Stimulated activated effector memory CD8-positive, alpha-beta T cell treated with anti-CD3 and anti-CD28 coated beads, Interleukin-12 subunit alpha, Interleukin-12 subunit beta, amount 100 ng/mL, for 72 hours (primary cell): Measurements from ENCODE around the gene JMJD1C.
"Not testable (repeated sequence)": the region's sequence is repeated elsewhere in the genome, so short reads cannot be mapped to it uniquely, and the experiment has no call there.

Source experiments
- ATAC-seq: fragments of 150-1000 bp; cut with Tn5 transposase; 2 replicates; pipeline ENCODE4 v1.10.0; 2021
- DNase-seq, 2 donors: peaks; one replicate each; pipeline ENCODE4 v3.0.0; 2021 to 2022; ENCODE audit warnings: low spot score in 2 of 2
- H3K27ac Mint-ChIP-seq: one replicate; pipeline ENCODE4 v1.8.0; 2022; ENCODE audit warnings: mild to moderate bottlenecking, mixed read lengths
- H3K36me3 Mint-ChIP-seq: one replicate; pipeline ENCODE4 v1.8.0; 2022; ENCODE audit warnings: mild to moderate bottlenecking, mixed read lengths
- H3K4me1 Mint-ChIP-seq: one replicate; pipeline ENCODE4 v1.8.0; 2022; ENCODE audit warnings: mixed read lengths
- H3K4me3 Mint-ChIP-seq: one replicate; pipeline ENCODE4 v1.8.0; 2022; ENCODE audit warnings: mild to moderate bottlenecking, mixed read lengths
- H3K9me3 Mint-ChIP-seq: one replicate; pipeline ENCODE4 v1.8.0; 2022; ENCODE audit warnings: mixed read lengths

The JMJD1C gene

DNA sequence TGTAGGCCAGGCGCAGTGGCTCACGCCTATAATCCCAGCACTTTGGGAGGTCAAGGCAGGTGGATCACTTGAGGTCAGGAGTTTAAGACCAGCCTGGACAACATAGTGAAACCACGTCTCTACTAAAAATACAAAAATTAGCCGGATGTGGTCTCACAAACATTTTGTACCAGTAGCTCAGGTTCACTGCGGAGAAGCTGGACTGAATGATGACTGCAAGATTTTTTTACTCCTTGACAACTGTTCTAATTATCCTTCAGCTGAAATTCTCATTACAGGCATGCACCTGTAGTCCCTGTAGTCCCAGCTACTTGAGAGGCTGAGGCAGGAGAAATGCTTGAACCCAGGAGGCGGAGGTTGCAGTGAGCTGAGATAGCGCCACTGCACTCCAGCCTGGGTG lies 126.1 kb downstream of the JMJD1C start:
- not testable (repeated sequence) for ATAC-seq, H3K4me3 Mint-ChIP-seq, H3K9me3 Mint-ChIP-seq, H3K27ac Mint-ChIP-seq, DNase-seq, H3K36me3 Mint-ChIP-seq, H3K4me1 Mint-ChIP-seq

DNA sequence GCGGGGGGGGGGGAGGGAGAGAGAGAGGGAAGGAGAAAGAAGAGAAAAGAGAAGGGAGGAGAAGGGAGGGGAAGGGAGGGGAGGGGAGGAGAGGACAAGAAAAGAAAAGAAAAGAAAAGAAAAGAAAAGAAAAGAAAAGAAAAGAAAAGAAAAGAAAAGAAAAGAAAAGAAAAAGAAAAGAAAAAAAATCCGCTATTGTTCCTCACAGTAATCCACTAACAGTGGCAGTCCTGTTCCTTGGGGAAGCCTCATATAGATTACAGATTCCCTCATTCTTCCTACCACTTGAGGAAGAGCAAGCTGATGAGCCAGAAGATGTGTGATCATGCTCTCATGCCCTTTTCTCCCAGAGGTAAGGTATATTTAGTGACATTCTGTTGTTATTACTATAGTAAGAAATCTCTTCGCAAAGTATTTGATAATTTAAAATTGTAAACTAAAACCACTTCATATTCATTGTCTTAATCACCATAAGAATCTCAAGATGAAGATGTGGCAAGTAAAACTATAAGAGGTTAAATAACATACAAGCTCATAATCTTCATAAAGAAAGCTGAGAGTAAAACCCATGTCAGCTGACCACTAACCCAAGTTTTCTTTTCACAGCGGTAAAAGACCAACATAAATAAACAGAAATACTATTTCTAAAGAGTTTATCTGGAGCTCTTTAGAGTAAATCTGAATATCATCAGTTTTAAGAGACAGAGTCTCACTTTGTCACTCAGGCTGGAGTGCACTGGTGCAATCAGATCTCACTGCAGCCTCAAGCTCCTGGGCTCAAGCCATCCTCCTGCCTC lies 128.1 kb downstream of the JMJD1C start:
- DNase-seq (no peak), ATAC-seq (no peak)
- Mint-ChIP-seq H3K27ac (no peak overlapping the region), H3K4me1 (no peaks in the 10 kb centered on the region), H3K4me3 (no peak overlapping the region), H3K36me3 (no peaks in the 10 kb centered on the region), H3K9me3 (no peaks in the 10 kb centered on the region)

DNA sequence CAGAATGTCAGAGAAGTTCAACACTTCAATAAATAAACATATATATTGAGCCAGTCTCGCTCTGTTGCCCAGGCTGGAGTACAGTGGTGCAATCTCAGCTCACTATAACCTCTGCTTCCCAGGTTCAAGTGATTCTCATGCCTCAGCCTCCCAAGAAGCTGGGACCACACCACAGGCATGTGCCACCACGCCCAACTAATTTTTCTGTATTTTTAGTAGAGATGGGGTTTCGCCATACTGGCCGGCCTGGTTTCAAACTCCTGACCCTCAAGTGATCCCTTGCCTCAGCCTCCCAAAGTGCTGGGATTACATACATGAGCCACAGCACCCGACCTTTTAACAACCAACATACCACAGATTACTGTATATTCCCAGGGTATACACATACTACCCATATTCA lies 134.2 kb downstream of the JMJD1C start:
- no peaks in the 10 kb centered on the region for H3K4me1 Mint-ChIP-seq
- ATAC-seq, result no peak
- H3K4me3 Mint-ChIP-seq, result no peak overlapping the region
- H3K9me3 Mint-ChIP-seq, result no peaks in the 10 kb centered on the region
- H3K27ac Mint-ChIP-seq, result no peak overlapping the region
- no peak for DNase-seq
- no peaks in the 10 kb centered on the region for H3K36me3 Mint-ChIP-seq

DNA sequence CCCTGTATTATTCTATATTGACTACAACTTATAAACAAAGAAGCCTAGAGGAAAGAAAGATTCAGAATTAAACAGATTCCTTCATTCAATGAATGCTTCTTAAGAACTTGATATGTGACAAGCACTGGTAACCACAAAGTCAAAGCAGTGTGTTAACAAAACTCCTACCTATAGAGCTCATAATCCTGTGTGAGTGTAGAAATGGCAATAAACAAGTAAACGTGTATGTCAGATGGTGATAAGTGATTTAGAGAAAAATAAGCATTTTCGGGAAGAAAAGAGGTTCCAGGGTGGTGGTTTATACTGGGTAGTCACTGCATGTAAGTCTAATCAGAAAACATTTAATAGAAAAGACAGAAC lies 141.3 kb downstream of the JMJD1C start:
- ATAC-seq, result no peak
- Mint-ChIP-seq H3K4me1 (no peaks in the 10 kb centered on the region), H3K36me3 (no peaks in the 10 kb centered on the region), H3K9me3 (no peaks in the 10 kb centered on the region), H3K27ac (no peak overlapping the region), H3K4me3 (no peak overlapping the region)
- no peak for DNase-seq

DNA sequence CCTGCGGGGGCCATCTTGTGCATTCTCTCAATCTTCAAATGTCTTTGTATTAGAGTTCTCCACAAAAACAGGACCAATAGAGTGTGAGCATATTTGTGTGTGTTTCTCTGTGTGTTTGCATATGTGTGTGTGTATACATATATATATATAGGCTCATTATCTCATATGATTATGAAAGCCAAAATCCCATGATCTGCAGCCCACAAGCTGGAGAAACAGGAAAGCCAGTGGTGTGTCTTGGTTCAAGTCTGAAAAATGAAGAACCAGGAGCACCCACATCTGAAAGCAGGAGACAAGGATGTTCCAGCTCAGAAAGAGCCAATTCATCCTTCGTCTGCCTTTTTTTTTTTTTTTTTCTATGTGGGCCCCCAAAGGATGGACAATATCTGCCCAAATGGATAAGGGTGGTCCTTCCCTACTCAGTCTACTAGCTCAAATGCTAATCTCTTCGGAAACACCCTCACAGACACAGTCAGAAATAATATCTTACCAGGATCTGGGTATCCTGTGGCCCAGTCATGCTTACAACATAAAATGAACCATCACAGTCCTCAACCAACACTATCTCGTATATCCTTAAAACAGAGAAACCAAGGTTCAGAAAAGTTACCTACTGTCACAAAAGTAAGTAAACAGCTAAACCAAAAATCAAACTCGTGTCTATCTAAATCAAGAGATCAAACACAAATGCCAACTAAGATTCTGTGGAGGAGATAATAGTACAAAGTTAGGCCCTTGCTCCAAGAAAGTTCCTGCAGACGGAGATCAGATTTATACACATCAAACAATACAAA lies 141.9 kb downstream of the JMJD1C start:
- ATAC-seq (no peak), DNase-seq (no peak)
- H3K36me3 Mint-ChIP-seq, result no peaks in the 10 kb centered on the region
- H3K4me1 Mint-ChIP-seq, result no peaks in the 10 kb centered on the region
- no peaks in the 10 kb centered on the region for H3K9me3 Mint-ChIP-seq
- no peak overlapping the region for H3K4me3 Mint-ChIP-seq
- H3K27ac Mint-ChIP-seq, result no peak overlapping the region

DNA sequence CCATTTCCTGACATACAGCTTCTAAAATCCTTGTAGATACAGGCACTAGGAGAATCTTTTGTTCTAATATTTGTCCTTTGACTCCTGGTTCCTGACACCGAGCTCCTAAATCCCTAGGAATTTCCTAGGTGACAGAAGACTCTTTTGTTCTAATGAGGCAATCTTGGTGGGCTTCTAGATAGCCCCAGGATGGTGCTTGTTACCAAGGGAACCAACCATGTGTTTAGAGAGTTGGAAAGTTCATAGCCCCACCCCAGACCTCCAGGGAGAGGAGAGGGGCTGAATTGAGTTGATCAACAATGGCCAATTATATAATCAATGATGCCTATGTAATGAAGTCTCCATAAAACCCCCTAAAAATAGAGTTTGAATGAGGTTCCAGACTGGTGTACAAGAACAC lies 145.1 kb downstream of the JMJD1C start:
- no peak for DNase-seq
- no peaks in the 10 kb centered on the region for H3K4me1 Mint-ChIP-seq
- H3K4me3 Mint-ChIP-seq, result no peak overlapping the region
- H3K9me3 Mint-ChIP-seq, result no peaks in the 10 kb centered on the region
- no peaks in the 10 kb centered on the region for H3K36me3 Mint-ChIP-seq
- H3K27ac Mint-ChIP-seq, result no peak overlapping the region
- ATAC-seq, result no peak

DNA sequence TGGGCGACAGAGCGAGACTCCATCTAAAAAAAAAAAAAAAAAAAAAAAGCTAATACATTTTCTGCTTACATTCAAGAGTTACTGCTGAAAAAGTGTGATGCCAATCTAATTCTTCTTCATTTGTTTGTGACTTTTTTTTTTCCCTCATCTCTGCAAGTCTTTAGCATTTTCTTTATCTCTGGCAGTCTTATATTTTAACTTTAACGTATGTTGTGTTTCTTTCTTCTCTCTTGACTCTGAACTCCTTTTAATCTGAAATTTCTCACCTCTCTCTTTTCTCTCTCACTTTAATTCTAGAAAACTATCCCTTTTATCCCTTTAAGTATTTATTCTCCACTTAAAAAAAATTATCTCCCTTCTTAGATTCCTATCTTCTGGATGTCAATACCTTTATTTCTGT lies 146.5 kb downstream of the JMJD1C start:
- no peaks in the 10 kb centered on the region for H3K36me3 Mint-ChIP-seq
- DNase-seq, result no peak

DNA sequence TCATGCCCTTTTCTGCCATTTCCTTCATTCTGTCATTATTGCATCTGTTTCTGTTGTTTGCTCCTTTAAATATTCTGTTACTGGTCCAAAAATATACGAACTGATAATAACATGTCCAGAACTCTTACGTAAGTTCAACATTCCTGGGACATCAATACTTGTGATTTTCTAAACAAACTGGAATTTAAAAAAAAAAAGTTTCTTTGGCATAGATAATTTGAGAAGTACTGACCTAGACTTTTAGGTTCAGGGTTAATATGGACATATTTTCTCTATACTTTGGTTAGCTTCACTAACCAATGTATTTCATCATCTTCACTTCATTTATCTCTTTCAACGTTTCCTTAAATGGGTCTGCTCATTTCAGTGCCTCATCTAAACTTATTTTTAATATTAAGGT lies 147.3 kb downstream of the JMJD1C start:
- Mint-ChIP-seq H3K36me3 (no peaks in the 10 kb centered on the region), H3K9me3 (no peaks in the 10 kb centered on the region), H3K4me1 (no peaks in the 10 kb centered on the region), H3K27ac (no peak overlapping the region), H3K4me3 (no peak overlapping the region)
- no peak for ATAC-seq
- no peak for DNase-seq

More for the DNA sequence above, 146.5 kb downstream of the JMJD1C start:
- no peaks in the 10 kb centered on the region for H3K4me1 Mint-ChIP-seq
- no peaks in the 10 kb centered on the region for H3K9me3 Mint-ChIP-seq
- ATAC-seq, result no peak
- H3K4me3 Mint-ChIP-seq, result no peak overlapping the region
- H3K27ac Mint-ChIP-seq, result no peak overlapping the region

DNA sequence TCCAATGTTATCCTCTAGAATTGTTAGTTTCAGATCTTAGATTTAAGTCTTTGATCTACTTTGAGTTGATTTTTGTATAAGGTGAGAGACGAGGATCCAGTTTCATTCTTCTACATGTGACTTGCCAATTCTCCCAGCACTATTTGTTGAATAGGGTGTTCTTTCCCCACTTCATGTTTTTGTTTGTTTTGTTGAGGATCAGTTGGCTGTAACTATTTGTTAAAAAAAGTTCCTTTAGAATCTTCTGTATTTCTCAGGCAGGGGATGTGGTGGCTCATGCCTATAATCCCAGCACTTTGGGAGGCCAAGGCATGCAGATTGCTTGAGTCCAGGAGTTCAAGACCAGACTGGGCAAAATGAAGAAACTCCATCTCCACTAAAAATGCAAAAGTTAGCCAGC lies 151.8 kb downstream of the JMJD1C start:
- Mint-ChIP-seq H3K9me3 (no peaks in the 10 kb centered on the region), H3K4me3 (no peak overlapping the region), H3K27ac (peak overlapping the region; percentile 20), H3K4me1 (peaks cover under 1% of the 10 kb centered on the region), H3K36me3 (no peaks in the 10 kb centered on the region)
- no peak for DNase-seq
- ATAC-seq, result no peak

DNA sequence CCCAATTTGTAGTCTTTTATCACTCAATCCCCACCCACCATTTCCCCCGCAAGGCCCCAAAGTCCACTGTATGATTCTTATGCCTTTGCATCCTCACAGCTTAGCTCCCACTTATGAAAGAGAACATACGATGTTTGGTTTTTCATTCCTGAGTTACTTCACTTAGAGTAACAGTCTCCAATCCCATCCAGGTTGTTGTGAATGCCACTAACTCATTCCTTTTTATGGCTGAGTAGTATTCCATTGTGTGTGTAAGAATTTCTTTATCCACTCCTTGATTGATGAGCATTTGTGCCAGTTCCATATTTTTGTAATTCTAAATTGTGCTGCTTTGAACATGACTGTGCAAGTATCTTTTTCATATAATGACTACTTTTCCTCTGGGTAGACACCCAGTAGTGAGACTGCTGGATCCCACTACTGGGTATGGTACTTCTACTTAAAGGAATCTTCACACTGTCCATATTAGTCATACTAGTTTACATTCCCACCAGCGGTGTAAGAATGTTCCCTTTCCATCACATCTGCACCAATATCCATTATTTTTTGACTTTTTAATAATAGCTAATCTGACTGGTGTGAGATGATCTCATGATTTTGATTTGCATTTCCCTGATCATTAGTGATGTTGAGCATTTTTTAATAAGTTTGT lies 152.6 kb downstream of the JMJD1C start:
- ATAC-seq (no peak), DNase-seq (no peak)
- no peaks in the 10 kb centered on the region for H3K9me3 Mint-ChIP-seq
- H3K4me3 Mint-ChIP-seq, result no peak overlapping the region
- peaks cover 9% of the 10 kb centered on the region for H3K4me1 Mint-ChIP-seq
- no peaks in the 10 kb centered on the region for H3K36me3 Mint-ChIP-seq
- H3K27ac Mint-ChIP-seq, result no peak overlapping the region

DNA sequence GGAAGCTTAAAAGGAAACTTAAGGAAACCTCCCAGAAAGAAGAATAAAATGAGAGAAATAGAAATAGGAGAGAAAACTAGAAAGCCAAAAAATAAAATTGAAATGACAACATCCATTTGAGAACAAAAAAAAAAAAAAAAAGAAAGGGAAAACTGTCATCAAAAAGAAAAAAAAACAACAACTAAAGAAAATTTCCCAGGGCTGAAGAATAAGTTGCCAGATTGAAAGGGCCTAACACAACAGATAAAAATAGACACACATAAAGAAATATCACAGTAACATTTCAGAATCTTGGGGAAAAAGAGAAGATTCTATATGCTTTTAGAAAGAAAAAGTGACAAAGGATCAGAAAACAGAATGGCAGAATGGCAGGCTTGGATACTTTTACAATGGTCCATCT lies 157.1 kb downstream of the JMJD1C start:
- H3K4me1 Mint-ChIP-seq, result peaks cover 9% of the 10 kb centered on the region
- H3K27ac Mint-ChIP-seq, result peak overlapping the region; percentile 17
- ATAC-seq, result no peak
- H3K4me3 Mint-ChIP-seq, result no peak overlapping the region
- no peaks in the 10 kb centered on the region for H3K36me3 Mint-ChIP-seq
- DNase-seq, result no peak
- no peaks in the 10 kb centered on the region for H3K9me3 Mint-ChIP-seq

DNA sequence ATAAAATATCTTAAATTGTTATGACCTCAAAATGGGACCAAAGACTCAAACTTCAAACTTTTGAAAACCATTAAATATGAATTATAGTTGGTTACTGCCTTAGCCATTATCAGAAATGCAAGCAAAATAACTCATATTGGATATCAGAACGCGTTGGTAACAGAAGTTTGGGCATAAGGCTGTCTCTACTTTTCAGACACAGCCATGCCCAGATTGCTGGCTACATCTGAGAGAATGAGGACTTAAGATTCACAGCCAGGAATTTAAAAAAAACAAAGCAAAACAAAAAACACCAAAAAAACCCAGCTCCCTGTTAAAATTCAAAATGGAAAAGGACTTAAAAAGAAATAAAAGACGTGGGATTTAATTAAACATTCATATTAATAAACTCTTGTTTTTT lies 161.6 kb downstream of the JMJD1C start:
- H3K36me3 Mint-ChIP-seq, result no peaks in the 10 kb centered on the region
- no peaks in the 10 kb centered on the region for H3K9me3 Mint-ChIP-seq
- no peak overlapping the region for H3K27ac Mint-ChIP-seq
- DNase-seq (no peak), ATAC-seq (no peak)
- H3K4me3 Mint-ChIP-seq, result no peak overlapping the region
- H3K4me1 Mint-ChIP-seq, result peaks cover 9% of the 10 kb centered on the region

DNA sequence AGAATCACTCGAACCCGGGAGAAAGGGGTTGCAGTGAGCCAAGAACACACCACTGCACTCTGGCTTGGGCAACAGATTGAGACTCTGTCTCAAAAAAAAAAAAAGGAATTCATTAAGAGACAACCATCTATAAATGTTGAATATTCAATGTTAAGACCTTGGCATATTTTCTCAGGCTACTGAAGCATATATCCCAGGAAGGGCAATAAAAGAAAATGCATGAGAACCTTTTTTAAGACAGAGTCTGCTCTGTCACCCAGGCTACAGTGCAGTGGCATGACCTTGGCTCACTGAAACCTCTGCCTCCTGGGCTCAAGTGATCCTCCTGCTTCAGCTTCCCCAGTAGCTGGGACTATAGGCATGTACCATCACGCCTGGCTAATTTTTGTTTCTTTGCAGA lies 165.0 kb downstream of the JMJD1C start:
- ATAC-seq (no peak), DNase-seq (no peak)
- H3K27ac Mint-ChIP-seq, result no peak overlapping the region
- H3K9me3 Mint-ChIP-seq, result no peaks in the 10 kb centered on the region
- no peak overlapping the region for H3K4me3 Mint-ChIP-seq
- no peaks in the 10 kb centered on the region for H3K36me3 Mint-ChIP-seq
- H3K4me1 Mint-ChIP-seq, result no peaks in the 10 kb centered on the region

DNA sequence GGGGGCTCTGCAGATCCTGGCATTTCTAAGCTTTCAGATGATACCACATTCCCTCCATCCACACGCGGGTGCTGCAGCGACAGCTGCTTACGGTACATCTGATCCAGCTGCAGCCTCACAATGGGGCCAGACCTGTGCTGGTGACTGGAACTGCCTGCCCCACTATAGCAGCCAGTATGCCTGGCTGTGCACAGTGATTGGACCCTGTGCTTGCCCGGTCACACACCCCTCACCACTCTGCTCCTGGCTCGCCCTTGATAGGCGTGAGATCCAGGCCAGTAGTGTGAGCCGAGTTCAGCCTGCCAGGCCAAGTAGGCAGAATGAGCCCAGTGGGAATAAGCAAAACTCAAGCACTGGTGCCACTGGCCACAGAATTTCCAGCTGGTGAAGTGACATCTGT lies 167.8 kb downstream of the JMJD1C start:
- H3K36me3 Mint-ChIP-seq, result no peaks in the 10 kb centered on the region
- H3K9me3 Mint-ChIP-seq, result no peaks in the 10 kb centered on the region
- H3K27ac Mint-ChIP-seq, result no peak overlapping the region
- H3K4me3 Mint-ChIP-seq, result no peak overlapping the region
- DNase-seq (no peak), ATAC-seq (no peak)
- no peaks in the 10 kb centered on the region for H3K4me1 Mint-ChIP-seq

DNA sequence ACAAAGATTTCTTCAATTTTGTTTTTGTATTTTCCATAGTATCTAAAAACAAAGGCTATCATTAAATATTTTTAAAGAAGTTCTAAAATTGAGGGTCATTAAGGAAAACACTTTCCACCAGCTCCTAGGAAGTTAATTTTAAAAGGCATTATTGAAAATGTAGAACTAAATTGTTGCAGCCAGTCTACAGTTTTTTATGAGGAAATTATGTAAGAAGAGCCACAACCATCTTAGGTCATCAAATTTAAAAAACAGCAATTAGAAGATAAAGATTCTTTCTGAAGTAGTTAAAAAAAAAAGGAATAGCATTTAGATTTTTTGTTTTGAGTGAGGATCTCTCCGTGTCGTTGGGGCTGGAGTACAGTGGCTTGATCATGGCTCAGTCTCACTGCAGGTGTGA lies 171.0 kb downstream of the JMJD1C start:
- H3K9me3 Mint-ChIP-seq, result no peaks in the 10 kb centered on the region
- H3K4me3 Mint-ChIP-seq, result no peak overlapping the region
- no peaks in the 10 kb centered on the region for H3K36me3 Mint-ChIP-seq
- ATAC-seq, result no peak
- no peak overlapping the region for H3K27ac Mint-ChIP-seq
- no peak for DNase-seq
- H3K4me1 Mint-ChIP-seq, result no peaks in the 10 kb centered on the region

DNA sequence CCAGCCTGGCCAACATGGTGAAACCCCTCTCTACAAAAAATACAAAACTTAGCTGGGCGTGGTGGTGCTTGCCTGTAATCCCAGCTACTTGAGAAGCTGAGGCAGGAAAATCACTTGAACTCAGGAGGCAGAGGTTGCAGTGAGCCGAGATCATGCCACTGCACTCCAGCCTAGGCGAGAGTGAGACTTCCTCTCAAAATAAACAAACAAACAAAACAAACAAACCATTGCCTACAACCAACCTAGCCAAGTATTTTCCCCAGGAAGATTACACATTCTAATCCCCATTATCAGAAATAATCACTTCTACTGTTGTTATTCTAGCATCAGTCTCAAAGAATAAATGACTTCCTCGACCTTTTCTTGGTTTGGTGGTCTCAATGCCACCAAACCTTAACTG lies 172.9 kb downstream of the JMJD1C start:
- not testable (repeated sequence) for H3K36me3 Mint-ChIP-seq

More for the DNA sequence above, 172.9 kb downstream of the JMJD1C start:
- H3K4me3 Mint-ChIP-seq, H3K9me3 Mint-ChIP-seq, ATAC-seq, DNase-seq, H3K27ac Mint-ChIP-seq, H3K4me1 Mint-ChIP-seq: not testable (repeated sequence)
